Suprapubic skin (tissue), 4 donors: ENCODE results near the gene GFY. TPM values are rescaled to one million over a fixed set of nuclear protein-coding genes. Genes with fewer than 3 reads are reported as not detected.

Experiments used
- DNase-seq, 2 donors: peaks; one replicate each; pipeline ENCODE4 v3.0.0-alpha.2; 2019; ENCODE audit warnings: low spot score in 2 of 2
- H3K27ac ChIP-seq: fragments of 200-600 bp; sonication (generic); one replicate; pipeline ENCODE4 v1.5.1; 2019
- H3K27me3 ChIP-seq: fragments of 200-600 bp; sonication (generic); one replicate; pipeline ENCODE4 v1.5.1; 2019
- H3K36me3 ChIP-seq: fragments of 200-600 bp; sonication (generic); one replicate; pipeline ENCODE4 v1.5.1; 2019
- H3K4me1 ChIP-seq: fragments of 200-600 bp; sonication (generic); one replicate; pipeline ENCODE4 v1.5.1; 2019
- H3K4me3 ChIP-seq: fragments of 200-600 bp; sonication (generic); one replicate; pipeline ENCODE4 v1.5.1; 2019; ENCODE audit warnings: mild to moderate bottlenecking
- H3K9me3 ChIP-seq: fragments of 200-600 bp; sonication (generic); one replicate; pipeline ENCODE4 v1.5.1; 2019
- CTCF ChIP-seq, 2 donors: fragments of 200-600 bp in 1 of 2; fragments of 450-650 bp in 1 of 2; sonication (generic) in 1 of 2; IDR thresholded peaks; one replicate each; pipeline ENCODE4 v1.5.1; 2016 to 2019; ENCODE audit warnings: antibody characterized with exemption in 2 of 2, mild to moderate bottlenecking in 1 of 2, moderate library complexity in 1 of 2
- EP300 ChIP-seq: sonication (generic); formaldehyde crosslinking; IDR thresholded peaks from one replicate; pipeline ENCODE4 v1.6.1; 2017; ENCODE audit warnings: antibody characterized with exemption
- POLR2A ChIP-seq, 2 donors: fragments of 450-650 bp; IDR thresholded peaks; one replicate each; pipeline ENCODE4 v1.6.1; 2017; ENCODE audit warnings: antibody characterized with exemption in 2 of 2, mild to moderate bottlenecking in 2 of 2, moderate library complexity in 2 of 2
- POLR2AphosphoS5 ChIP-seq, 3 donors: sonication (generic); formaldehyde crosslinking; IDR thresholded peaks; one replicate each; pipeline ENCODE4 v1.6.1; 2017; ENCODE audit warnings: antibody characterized with exemption in 3 of 3
- WGBS: methylation state at CpG from one replicate; pipeline ENCODE4 v1.1.5; 2018; 5-methylcytosine and 5-hydroxymethylcytosine counted together
- total RNA-seq, 4 donors: library from RNA; depleted of rRNA; stranded (reverse); fragments of >200 nt; gene quantifications; one replicate each; pipeline ENCODE4 v1.1.0, GENCODE V29; 2016

The GFY gene
- total RNA-seq, 4 donors from 2014 or later = not detected

GRCh38 chr19:49433240-49433901, 8.2 kb downstream of the GFY start:
- WGBS = 39% methylated on average over 31 of the region's 31 CpGs
- no peaks in the 10 kb centered on the region for H3K36me3 ChIP-seq
- H3K4me1 ChIP-seq = peaks cover 8% of the 10 kb centered on the region
- DNase-seq = no peak
- no peak overlapping the region for H3K4me3 ChIP-seq
- peaks cover 96% of the 10 kb centered on the region for H3K27me3 ChIP-seq
- H3K9me3 ChIP-seq = no peaks in the 10 kb centered on the region
- H3K27ac ChIP-seq = no peak overlapping the region
- TF ChIP-seq EP300 = no peak
- no peak for TF ChIP-seq CTCF (IDR thresholded peaks at IDR 0.05)
- TF ChIP-seq POLR2AphosphoS5 (IDR thresholded peaks at IDR 0.05) = no peak

- Histone ChIP-seq H3K36me3 (no peaks in the 10 kb centered on the region), H3K9me3 (no peaks in the 10 kb centered on the region), H3K27ac (no peak overlapping the region), H3K4me1 (peaks cover 6% of the 10 kb centered on the region), H3K4me3 (no peak overlapping the region), H3K27me3 (peaks cover 100% of the 10 kb centered on the region)
- DNase-seq = peak in 1 of 2 donors; percentile 54
- no peak for TF ChIP-seq EP300
- TF ChIP-seq CTCF (IDR thresholded peaks at IDR 0.05) = no peak
- TF ChIP-seq POLR2A (IDR thresholded peaks at IDR 0.05) = no peak
- TF ChIP-seq POLR2AphosphoS5 (IDR thresholded peaks at IDR 0.05) = no peak
- 94% methylated on average over 18 of the region's 18 CpGs for WGBS
Measured at GRCh38 chr19:49434907-49435583, 9.9 kb downstream of the GFY start.

GRCh38 chr19:49435670-49436069, 10.5 kb downstream of the GFY start:
- no peak overlapping the region for H3K4me3 ChIP-seq
- no peak for TF ChIP-seq POLR2AphosphoS5 (IDR thresholded peaks at IDR 0.05)
- no peak for TF ChIP-seq EP300
- no peak for TF ChIP-seq POLR2A (IDR thresholded peaks at IDR 0.05)
- no peak for TF ChIP-seq CTCF (IDR thresholded peaks at IDR 0.05)
- H3K36me3 ChIP-seq = no peaks in the 10 kb centered on the region
- peaks cover 6% of the 10 kb centered on the region for H3K4me1 ChIP-seq
- no peak overlapping the region for H3K27ac ChIP-seq
- DNase-seq = no peak
- peaks cover 97% of the 10 kb centered on the region for H3K27me3 ChIP-seq
- 86% methylated on average over 10 of the region's 10 CpGs for WGBS
- H3K9me3 ChIP-seq = no peaks in the 10 kb centered on the region

GRCh38 chr19:49436381-49437017, 11.3 kb downstream of the GFY start:
- Histone ChIP-seq H3K36me3 (no peaks in the 10 kb centered on the region), H3K4me1 (peaks cover 12% of the 10 kb centered on the region), H3K4me3 (no peak overlapping the region), H3K27ac (no peak overlapping the region), H3K9me3 (no peaks in the 10 kb centered on the region), H3K27me3 (peaks cover 96% of the 10 kb centered on the region)
- 19% methylated on average over 36 of the region's 42 CpGs for WGBS
- DNase-seq = no peak
- TF ChIP-seq POLR2A (IDR thresholded peaks at IDR 0.05) (no peak), CTCF (IDR thresholded peaks at IDR 0.05) (no peak), EP300 (no peak), POLR2AphosphoS5 (IDR thresholded peaks at IDR 0.05) (no peak)

- H3K27ac ChIP-seq = no peak overlapping the region
- peaks cover 19% of the 10 kb centered on the region for H3K4me1 ChIP-seq
- no peak for TF ChIP-seq POLR2A (IDR thresholded peaks at IDR 0.05)
- TF ChIP-seq CTCF (IDR thresholded peaks at IDR 0.05) = no peak
- TF ChIP-seq EP300 = no peak
- no peak for TF ChIP-seq POLR2AphosphoS5 (IDR thresholded peaks at IDR 0.05)
- peaks cover 96% of the 10 kb centered on the region for H3K27me3 ChIP-seq
- H3K36me3 ChIP-seq = no peaks in the 10 kb centered on the region
- H3K9me3 ChIP-seq = no peaks in the 10 kb centered on the region
- 18% methylated on average over 8 of the region's 8 CpGs for WGBS
- no peak for DNase-seq
- no peak overlapping the region for H3K4me3 ChIP-seq
Measured at GRCh38 chr19:49437231-49437630, 12.0 kb downstream of the GFY start.
